H1 (cell line): ENCODE data around the gene CHST11. TPM values are rescaled to one million over a fixed set of nuclear protein-coding genes. Genes with fewer than 3 reads are reported as not detected.

ENCODE experiments used
- CHD7 ChIP-seq: fragments of 300-600 bp; sonication (generic); IDR thresholded peaks from 2 replicates; pipeline ENCODE4 v1.7.1; 2012; ENCODE audit warnings: low read length, moderate library complexity, mild to moderate bottlenecking, inconsistent platforms; ENCODE audit not compliant: insufficient replicate concordance
- CREB1 ChIP-seq: IDR thresholded peaks from 2 replicates; pipeline ENCODE4 v1.6.1; 2012; ENCODE audit warnings: inconsistent platforms
- CTCF ChIP-seq, 3 experiments: IDR thresholded peaks; 1 replicate in 2 of 3; 2 replicates in 1 of 3; pipeline versions ENCODE4 v1.5.1 to v1.6.1; 2011; ENCODE audit warnings: low read length in 3 of 3, mild to moderate bottlenecking in 3 of 3, inconsistent platforms in 2 of 3, low read depth in 1 of 3, moderate library complexity in 1 of 3; ENCODE audit not compliant: insufficient read depth in 1 of 3; ENCODE audit errors: control extremely low read depth in 1 of 3
- HDAC6 ChIP-seq: IDR thresholded peaks from one replicate; pipeline ENCODE4 v1.7.1; 2012; ENCODE audit warnings: low read depth, mild to moderate bottlenecking, inconsistent platforms, low read length, moderate library complexity
- KDM5A ChIP-seq: fragments of 200-600 bp; IDR thresholded peaks from 2 replicates; pipeline ENCODE4 v1.7.1; 2012; ENCODE audit warnings: mild to moderate bottlenecking, low read length, inconsistent platforms, mixed read lengths
- NRF1 ChIP-seq: IDR thresholded peaks from 2 replicates; pipeline ENCODE4 v1.6.1; 2011; ENCODE audit warnings: mild to moderate bottlenecking, low read depth, low read length, improper control_type of control experiment
- TCF12 ChIP-seq: IDR thresholded peaks from 2 replicates; pipeline ENCODE4 v1.6.1; 2011; ENCODE audit warnings: low read depth, mild to moderate bottlenecking, low read length
- polyA plus RNA-seq, 7 experiments: library from polyadenylated mRNA; depleted of rRNA in 3 of 7; stranded (reverse) in 5 of 7; unstranded in 2 of 7; fragments of >200 nt in 5 of 7; fragments of 200-250 nt in 2 of 7; gene quantifications; 1 replicate in 5 of 7; 2 replicates in 1 of 7; 4 replicates in 1 of 7; pipeline versions ENCODE4 v1.2.1 to v1.2.3, GENCODE V29; 2011 to 2013; ENCODE audit warnings: missing spikeins in 2 of 7, mixed read lengths in 2 of 7
- total RNA-seq: library from RNA; stranded (reverse); fragmentation: NEBNext Ultra II Directional; extraction: Animal tissue kit (Norgen Biotek cat#: 25700); gene quantifications from 2 replicates; pipeline ENCODE4 v1.2.1, GENCODE V29; 2021

CHST11 gene
- total and polyA plus RNA-seq, 2 of the 8 experiments (the other 6 are each of a cell fraction or from before 2014, with no cell fraction given) = 14.4 to 20.8 TPM

- TF ChIP-seq CHD7 (no peak), HDAC6 (no peak), CREB1 (no peak), KDM5A (no peak), NRF1 (no peak), TCF12 (no peak), CTCF (IDR thresholded peaks at IDR 0.05; ENCODE audit: control extremely low read depth in 1 of 3, insufficient read depth in 1 of 3, low read depth in 1 of 3, low read length in 3 of 3) (no peak)
These were observed 169.5 kb downstream of the CHST11 start (continued) for GRCh38 chr12:104626069-104626837.
